MM.1S (cell line): Measurements from ENCODE around the gene CACNA1H.

Source experiments
- DNase-seq: peaks from one replicate; pipeline ENCODE4 v3.0.0-alpha.2; 2015
- H2AFZ ChIP-seq: fragments of 300-600 bp; sonication (generic); 2 replicates; pipeline ENCODE4 v1.6.0; 2016; ENCODE audit warnings: antibody characterized with exemption, low read length
- H3F3A ChIP-seq: fragments of 300-600 bp; sonication (generic); 2 replicates; pipeline ENCODE4 v1.6.1; 2016; ENCODE audit warnings: mild to moderate bottlenecking, antibody characterized with exemption, low read length, moderate library complexity, mixed read lengths; ENCODE audit not compliant: insufficient read depth
- H3K27ac ChIP-seq: fragments of 300-600 bp; sonication (generic); 2 replicates; pipeline ENCODE4 v1.5.1; 2016; ENCODE audit warnings: mild to moderate bottlenecking, low read length
- H3K27me3 ChIP-seq: fragments of 300-600 bp; sonication (generic); replicated peaks from 2 replicates; pipeline ENCODE4 v1.6.0; 2016; ENCODE audit warnings: low read length; ENCODE audit not compliant: insufficient read depth
- H3K36me3 ChIP-seq: fragments of 300-600 bp; sonication (generic); replicated peaks from 2 replicates; pipeline ENCODE4 v1.6.1; 2016; ENCODE audit warnings: mild to moderate bottlenecking, low read length, mixed read lengths; ENCODE audit not compliant: insufficient read depth
- H3K4me1 ChIP-seq: fragments of 300-600 bp; sonication (generic); 2 replicates; pipeline ENCODE4 v1.6.1; 2016; ENCODE audit warnings: low read length, mixed read lengths
- H3K4me2 ChIP-seq: fragments of 300-600 bp; sonication (generic); 2 replicates; pipeline ENCODE4 v1.6.0; 2016; ENCODE audit warnings: low read depth, low read length
- H3K4me3 ChIP-seq: fragments of 300-600 bp; sonication (generic); 2 replicates; pipeline ENCODE4 v1.5.1; 2016; ENCODE audit warnings: low read length, mixed read lengths
- H3K79me2 ChIP-seq: fragments of 300-600 bp; sonication (generic); 2 replicates; pipeline ENCODE4 v1.6.1; 2016; ENCODE audit warnings: mixed run types, low read length, mixed read lengths
- H3K9ac ChIP-seq: fragments of 300-600 bp; sonication (generic); 2 replicates; pipeline ENCODE4 v1.6.1; 2016; ENCODE audit warnings: low read length, mixed read lengths
- H3K9me2 ChIP-seq: fragments of 300-600 bp; sonication (generic); replicated peaks from 2 replicates; pipeline ENCODE4 v1.6.1; 2016; ENCODE audit warnings: mild to moderate bottlenecking, low read length, mixed read lengths; ENCODE audit not compliant: insufficient read depth
- H3K9me3 ChIP-seq: fragments of 300-600 bp; sonication (generic); replicated peaks from 2 replicates; pipeline ENCODE4 v1.6.1; 2016; ENCODE audit warnings: mild to moderate bottlenecking, low read length, mixed read lengths; ENCODE audit not compliant: insufficient read depth
- H4K20me1 ChIP-seq: fragments of 300-600 bp; sonication (generic); 2 replicates; pipeline ENCODE4 v1.6.1; 2016; ENCODE audit warnings: mild to moderate bottlenecking, low read length, moderate library complexity, mixed read lengths; ENCODE audit not compliant: insufficient read depth
- CTCF ChIP-seq: fragments of 300-600 bp; sonication (generic); IDR thresholded peaks from 2 replicates; pipeline ENCODE4 v1.5.1; 2016; ENCODE audit warnings: antibody characterized with exemption, low read length, mixed read lengths
- EZH2 ChIP-seq: fragments of 300-600 bp; sonication (generic); optimal IDR thresholded peaks from 2 replicates; pipeline ENCODE3; 2017; ENCODE audit warnings: low read depth, mild to moderate bottlenecking, antibody characterized with exemption, low read length, mixed read lengths
- EZH2phosphoT487 ChIP-seq: fragments of 300-600 bp; sonication (generic); IDR thresholded peaks from 2 replicates; pipeline ENCODE4 v1.6.1; 2018; ENCODE audit warnings: antibody characterized with exemption, low read length

Gene CACNA1H

DNA sequence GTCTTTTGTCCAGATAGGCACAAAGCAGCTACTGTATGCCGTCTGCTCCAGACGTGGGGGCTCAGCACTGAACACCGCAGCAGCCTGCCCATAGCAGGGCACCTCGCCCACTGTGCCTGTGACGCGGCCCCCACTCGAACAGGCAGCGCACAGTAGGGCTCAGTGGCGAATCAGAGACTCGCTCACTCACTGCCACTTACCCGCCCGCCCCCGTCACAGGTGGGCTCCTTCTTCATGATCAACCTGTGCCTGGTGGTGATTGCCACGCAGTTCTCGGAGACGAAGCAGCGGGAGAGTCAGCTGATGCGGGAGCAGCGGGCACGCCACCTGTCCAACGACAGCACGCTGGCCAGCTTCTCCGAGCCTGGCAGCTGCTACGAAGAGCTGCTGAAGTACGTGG is 48.5 kb downstream of the CACNA1H start:
- Histone ChIP-seq H3K79me2 (no peaks in the 10 kb centered on the region), H4K20me1 (no peaks in the 10 kb centered on the region), H3K4me3 (no peak overlapping the region), H3K27me3 (peaks cover 75% of the 10 kb centered on the region), H3F3A (no peaks in the 10 kb centered on the region), H3K9ac (no peak overlapping the region), H2AFZ (no peak overlapping the region), H3K4me1 (no peaks in the 10 kb centered on the region), H3K36me3 (no peaks in the 10 kb centered on the region), H3K9me3 (no peaks in the 10 kb centered on the region), H3K27ac (no peak overlapping the region), H3K9me2 (no peaks in the 10 kb centered on the region), H3K4me2 (no peak overlapping the region)
- DNase-seq, result no peak
- TF ChIP-seq EZH2 (no peak), CTCF (no peak), EZH2phosphoT487 (no peak)

GRCh38 chr16:1202274-1202673 is 49.4 kb downstream of the CACNA1H start:
- Histone ChIP-seq H3K36me3 (no peaks in the 10 kb centered on the region), H3K79me2 (no peaks in the 10 kb centered on the region)

GRCh38 chr16:1204933-1205332 is 52.0 kb downstream of the CACNA1H start:
- Histone ChIP-seq H3K9me3 (no peaks in the 10 kb centered on the region), H3K4me2 (no peak overlapping the region)

More at GRCh38 chr16:1202274-1202673, 49.4 kb downstream of the CACNA1H start:
- no peaks in the 10 kb centered on the region for H3K9me3 ChIP-seq
- no peak for DNase-seq
- no peak overlapping the region for H3K9ac ChIP-seq
- peaks cover 71% of the 10 kb centered on the region for H3K27me3 ChIP-seq
- H3F3A ChIP-seq, result no peaks in the 10 kb centered on the region
- no peak overlapping the region for H3K4me2 ChIP-seq
- H3K27ac ChIP-seq, result no peak overlapping the region
- no peak overlapping the region for H2AFZ ChIP-seq
- H3K4me3 ChIP-seq, result no peak overlapping the region
- TF ChIP-seq EZH2phosphoT487 (no peak), EZH2 (no peak), CTCF (no peak)
- no peaks in the 10 kb centered on the region for H3K4me1 ChIP-seq
- H4K20me1 ChIP-seq, result no peaks in the 10 kb centered on the region
- H3K9me2 ChIP-seq, result no peaks in the 10 kb centered on the region

More at GRCh38 chr16:1204933-1205332, 52.0 kb downstream of the CACNA1H start:
- TF ChIP-seq CTCF (no peak), EZH2 (peak; percentile 23)
- Histone ChIP-seq H3K36me3 (no peaks in the 10 kb centered on the region), H3K27ac (no peak overlapping the region), H3K4me1 (no peaks in the 10 kb centered on the region), H3K79me2 (no peaks in the 10 kb centered on the region), H4K20me1 (no peaks in the 10 kb centered on the region), H3K9me2 (no peaks in the 10 kb centered on the region), H3F3A (no peaks in the 10 kb centered on the region), H3K27me3 (peaks cover 85% of the 10 kb centered on the region), H2AFZ (no peak overlapping the region), H3K9ac (no peak overlapping the region), H3K4me3 (no peak overlapping the region)
- no peak for DNase-seq
